ENCODE measurements around the gene GNA14. TPM values are rescaled to one million over a fixed set of nuclear protein-coding genes. Genes with fewer than 3 reads are reported as not detected.
A peak's percentile ranks its signal among the peaks of the same experiment; 100 is the strongest.

GNA14 gene
- total and polyA plus RNA-seq, 5 experiments from 2014 or later: 0.17 TPM; not detected in 4

GRCh38 chr9:77486463-77486862 lies 161.7 kb downstream of the GNA14 start:
- peaks cover 11 to 20% (median 13%) of the 10 kb centered on the region in 4 donors for H3K4me1 Mint-ChIP-seq
- H3K27ac Mint-ChIP-seq: no peak overlapping the region
- H3K36me3 Mint-ChIP-seq: peaks cover 0 to 10% (median 8%) of the 10 kb centered on the region in 3 donors
- no peak for DNase-seq
- no peak overlapping the region for H3K4me3 Mint-ChIP-seq
- no peak for ATAC-seq
- peaks cover 0 to 24% (median 9%) of the 10 kb centered on the region in 9 donors for H3K9me3 Mint-ChIP-seq
- POLR2A ChIA-PET: no interaction called here
- H3K27me3 Mint-ChIP-seq: peaks cover 0 to 23% (median 3%) of the 10 kb centered on the region in 5 donors

GRCh38 chr9:77475641-77476473 lies 172.3 kb downstream of the GNA14 start:
- peak overlapping the region; percentile 23 to 73 (median 60) for H3K4me3 Mint-ChIP-seq
- peaks cover 0 to 6% (median 4%) of the 10 kb centered on the region in 3 donors for H3K36me3 Mint-ChIP-seq
- ATAC-seq (peak; percentile 99), DNase-seq (peak in 7 of 10 donors; percentile 9 to 68 (median 54))
- POLR2A ChIA-PET: no interaction called here
- H3K9me3 Mint-ChIP-seq: peaks cover 0 to 9% (median 3%) of the 10 kb centered on the region in 9 donors
- peaks cover 15 to 25% (median 22%) of the 10 kb centered on the region in 4 donors for H3K4me1 Mint-ChIP-seq
- H3K27ac Mint-ChIP-seq: peak overlapping the region; percentile 91 to 97 (median 94)
- H3K27me3 Mint-ChIP-seq: no peaks in the 10 kb centered on the region

- ATAC-seq (no peak), DNase-seq (no peak)
- Mint-ChIP-seq H3K27ac (peak overlapping the region in 5 of 10 donors; percentile 17 to 97 (median 94)), H3K9me3 (peaks cover 0 to 9% (median 3%) of the 10 kb centered on the region in 9 donors), H3K36me3 (peaks cover 0 to 6% (median 4%) of the 10 kb centered on the region in 3 donors), H3K27me3 (no peaks in the 10 kb centered on the region), H3K4me1 (peaks cover 15 to 25% (median 22%) of the 10 kb centered on the region in 4 donors), H3K4me3 (no peak overlapping the region)
- POLR2A ChIA-PET: no interaction called here
Observed at GRCh38 chr9:77474936-77475335, 173.2 kb downstream of the GNA14 start.

GRCh38 chr9:77472646-77473045 lies 175.5 kb downstream of the GNA14 start:
- H3K9me3 Mint-ChIP-seq: peaks cover 0 to 9% (median 0%) of the 10 kb centered on the region in 9 donors
- DNase-seq: no peak
- POLR2A ChIA-PET: no interaction called here

GRCh38 chr9:77471572-77471971 lies 176.6 kb downstream of the GNA14 start:
- Mint-ChIP-seq H3K27ac (no peak overlapping the region), H3K9me3 (peaks cover 0 to 8% (median 0%) of the 10 kb centered on the region in 9 donors), H3K4me1 (peaks cover 9 to 16% (median 15%) of the 10 kb centered on the region in 4 donors), H3K4me3 (no peak overlapping the region), H3K27me3 (peaks cover 0 to 2% (median 0%) of the 10 kb centered on the region in 5 donors), H3K36me3 (peaks cover 0 to 6% (median 4%) of the 10 kb centered on the region in 3 donors)
- ATAC-seq (no peak), DNase-seq (no peak)
- POLR2A ChIA-PET: no interaction called here

More at GRCh38 chr9:77472646-77473045, 175.5 kb downstream of the GNA14 start:
- peaks cover 14 to 25% (median 22%) of the 10 kb centered on the region in 4 donors for H3K4me1 Mint-ChIP-seq
- no peak overlapping the region for H3K27ac Mint-ChIP-seq
- peaks cover 0 to 6% (median 4%) of the 10 kb centered on the region in 3 donors for H3K36me3 Mint-ChIP-seq
- no peak overlapping the region for H3K4me3 Mint-ChIP-seq
- H3K27me3 Mint-ChIP-seq: no peaks in the 10 kb centered on the region
- no peak for ATAC-seq

GRCh38 chr9:77469515-77470231 lies 178.4 kb downstream of the GNA14 start:
- POLR2A ChIA-PET: no interaction called here
- no peak for ATAC-seq
- peaks cover 0 to 5% (median 1%) of the 10 kb centered on the region in 5 donors for H3K27me3 Mint-ChIP-seq

GRCh38 chr9:77464661-77465060 lies 183.5 kb downstream of the GNA14 start:
- ATAC-seq: no peak

More at GRCh38 chr9:77469515-77470231, 178.4 kb downstream of the GNA14 start:
- Mint-ChIP-seq H3K36me3 (peaks cover 0 to 6% (median 5%) of the 10 kb centered on the region in 3 donors), H3K9me3 (peaks cover 0 to 8% (median 0%) of the 10 kb centered on the region in 9 donors), H3K4me1 (no peaks in the 10 kb centered on the region), H3K27ac (no peak overlapping the region), H3K4me3 (no peak overlapping the region)
- DNase-seq: no peak

GRCh38 chr9:77463151-77463550 lies 185.0 kb downstream of the GNA14 start:
- Mint-ChIP-seq H3K4me3 (no peak overlapping the region), H3K4me1 (peaks cover 0 to 2% (median under 1%) of the 10 kb centered on the region in 4 donors), H3K27me3 (peaks cover 0 to 5% (median 1%) of the 10 kb centered on the region in 5 donors), H3K9me3 (no peaks in the 10 kb centered on the region), H3K27ac (no peak overlapping the region), H3K36me3 (peaks cover 0 to 1% (median 0%) of the 10 kb centered on the region in 3 donors)
- DNase-seq (no peak), ATAC-seq (no peak)
- POLR2A ChIA-PET: no interaction called here

More at GRCh38 chr9:77464661-77465060, 183.5 kb downstream of the GNA14 start:
- Mint-ChIP-seq H3K36me3 (peaks cover 0 to 1% (median 0%) of the 10 kb centered on the region in 3 donors), H3K4me1 (no peaks in the 10 kb centered on the region), H3K4me3 (no peak overlapping the region), H3K27ac (no peak overlapping the region), H3K9me3 (no peaks in the 10 kb centered on the region), H3K27me3 (peaks cover 0 to 5% (median 1%) of the 10 kb centered on the region in 5 donors)
- POLR2A ChIA-PET: no interaction called here
- DNase-seq: no peak

- POLR2A ChIA-PET: no interaction called here
- Mint-ChIP-seq H3K9me3 (no peaks in the 10 kb centered on the region), H3K4me1 (peaks cover 0 to 8% (median 5%) of the 10 kb centered on the region in 4 donors), H3K36me3 (peaks cover 0 to 1% (median 0%) of the 10 kb centered on the region in 3 donors), H3K27ac (no peak overlapping the region), H3K27me3 (peaks cover 0 to 5% (median 1%) of the 10 kb centered on the region in 5 donors), H3K4me3 (no peak overlapping the region)
- ATAC-seq: no peak
- no peak for DNase-seq
Observed at GRCh38 chr9:77462066-77462465, 186.1 kb downstream of the GNA14 start.

- H3K9me3 Mint-ChIP-seq: no peaks in the 10 kb centered on the region
- POLR2A ChIA-PET: no interaction called here
- no peak overlapping the region for H3K27ac Mint-ChIP-seq
- ATAC-seq (no peak), DNase-seq (no peak)
- peaks cover 0 to 3% (median 0%) of the 10 kb centered on the region in 5 donors for H3K27me3 Mint-ChIP-seq
- H3K4me1 Mint-ChIP-seq: peaks cover 3 to 12% (median 8%) of the 10 kb centered on the region in 4 donors
- H3K36me3 Mint-ChIP-seq: peaks cover 0 to 1% (median 0%) of the 10 kb centered on the region in 3 donors
- no peak overlapping the region for H3K4me3 Mint-ChIP-seq
Observed at GRCh38 chr9:77460938-77461337, 187.2 kb downstream of the GNA14 start.

GRCh38 chr9:77457916-77458592 lies 190.1 kb downstream of the GNA14 start:
- Mint-ChIP-seq H3K4me3 (no peak overlapping the region), H3K9me3 (no peaks in the 10 kb centered on the region), H3K27me3 (peaks cover 0 to 4% (median 0%) of the 10 kb centered on the region in 5 donors), H3K27ac (no peak overlapping the region), H3K4me1 (peaks cover 9 to 20% (median 15%) of the 10 kb centered on the region in 4 donors), H3K36me3 (no peaks in the 10 kb centered on the region)
- ATAC-seq (peak; percentile 83 to 90), DNase-seq (peak; percentile 23 to 79 (median 57))
- POLR2A ChIA-PET: no interaction called here

GRCh38 chr9:77456829-77457437 lies 191.2 kb downstream of the GNA14 start:
- peaks cover 0 to 4% (median 0%) of the 10 kb centered on the region in 5 donors for H3K27me3 Mint-ChIP-seq
- POLR2A ChIA-PET: interaction anchor here (0.5 kb wide), 1 partner anchor 10 kb away, joined by 5 read pairs; no protein-coding TSS in a partner anchor

More at GRCh38 chr9:77456829-77457437, 191.2 kb downstream of the GNA14 start:
- H3K4me1 Mint-ChIP-seq: peaks cover 9 to 20% (median 15%) of the 10 kb centered on the region in 4 donors
- peak; percentile 54 to 82 (median 67) for DNase-seq
- peak overlapping the region in 1 of 10 donors; percentile 58 for H3K27ac Mint-ChIP-seq
- no peak overlapping the region for H3K4me3 Mint-ChIP-seq
- H3K36me3 Mint-ChIP-seq: no peaks in the 10 kb centered on the region
- no peaks in the 10 kb centered on the region for H3K9me3 Mint-ChIP-seq
- peak; percentile 70 to 74 for ATAC-seq

Data from naive thymus-derived CD8-positive, alpha-beta T cell (primary cell).